K562 (cell line): ENCODE measurements around the gene ISYNA1. TPM values are rescaled to one million over a fixed set of nuclear protein-coding genes. Genes with fewer than 3 reads are reported as not detected.
A peak's percentile ranks its signal among the peaks of the same experiment; 100 is the strongest.

ENCODE experiments used
- ATAC-seq: fragments of 200-7000 bp; cut with Tn5 transposase; 3 replicates; pipeline ENCODE4 v1.9.1; 2020; ENCODE audit warnings: moderate library complexity
- BruUV-seq: library from RNA; stranded (reverse); fragments of 400-500 nt; replicated peaks from 2 replicates; lab custom pipeline; 2021; lab: Mats Ljungman, UMichigan
- CTCF ChIA-PET: fragments of 300-600 bp; formaldehyde crosslinking; extraction: SDS; loops from one replicate; lab custom pipeline; 2021; ENCODE audit warnings: low intra/inter-chr PET ratio; lab: Yijun Ruan, JAX
- POLR2A ChIA-PET: fragments of 300-600, 350-650 bp; sonication (Branson Sonifier 250); formaldehyde crosslinking; extraction: SDS; loops from one replicate; lab custom pipeline; 2021; ENCODE audit warnings: antibody characterized with exemption, inconsistent platforms; lab: Yijun Ruan, JAX
- DNase-seq, 4 experiments: peaks; one replicate each; pipeline versions ENCODE4 v3.0.0 to v3.0.0-alpha.2; 2011 to 2018; ENCODE audit warnings: low spot score in 3 of 4, mixed read lengths in 3 of 4; ENCODE audit errors: extremely low read depth in 1 of 4
- FAIRE-seq: peaks from 2 replicates; lab custom pipeline; 2011; peaks lifted over from hg19 to GRCh38; lab: Jason Lieb, UNC
- H2AFZ ChIP-seq: 2 replicates; pipeline ENCODE4 v1.6.0; 2011; ENCODE audit warnings: low read depth, low read length, control low read depth, inconsistent platforms
- H3K27ac ChIP-seq: fragments of 200-600 bp; 3 replicates; pipeline ENCODE4 v1.8.0; 2011; ENCODE audit warnings: low read depth, mild to moderate bottlenecking, control low read depth, inconsistent platforms, low read length, moderate library complexity, mixed read lengths; ENCODE audit errors: extremely low read depth
- H3K27me3 ChIP-seq, 2 experiments: fragments of 300-600 bp in 1 of 2; 2 replicates in 1 of 2; 3 replicates in 1 of 2; pipeline versions ENCODE4 v1.6.0 to v1.8.0; 2011; ENCODE audit warnings: inconsistent platforms in 2 of 2, low read length in 2 of 2, mild to moderate bottlenecking in 1 of 2, mixed read lengths in 1 of 2, moderate library complexity in 1 of 2; ENCODE audit not compliant: control insufficient read depth in 2 of 2, insufficient read depth in 2 of 2
- H3K36me3 ChIP-seq: fragments of 300-600 bp; 3 replicates; pipeline ENCODE4 v1.8.0; 2011; ENCODE audit warnings: mild to moderate bottlenecking, low read length, inconsistent platforms; ENCODE audit not compliant: control insufficient read depth, insufficient read depth
- H3K4me1 ChIP-seq, 2 experiments: fragments of 200-600 bp in 1 of 2; replicated peaks in 1 of 2; 2 replicates in 1 of 2; 3 replicates in 1 of 2; pipeline versions ENCODE4 v1.5.1 to v1.8.0; 2011; ENCODE audit warnings: inconsistent platforms in 2 of 2, low read length in 2 of 2, mild to moderate bottlenecking in 1 of 2, mixed read lengths in 1 of 2, moderate library complexity in 1 of 2; ENCODE audit not compliant: control insufficient read depth in 2 of 2, insufficient read depth in 2 of 2
- H3K4me2 ChIP-seq: 2 replicates; pipeline ENCODE4 v1.6.1; 2011; ENCODE audit warnings: low read length, control low read depth, inconsistent platforms, mixed read lengths; ENCODE audit not compliant: insufficient read depth
- H3K4me3 ChIP-seq: fragments of 200-600 bp; sonication (generic), shearing (Covaris generic); 2 replicates; pipeline ENCODE4 v1.5.1; 2016; ENCODE audit warnings: control low read depth, inconsistent platforms
- H3K79me2 ChIP-seq: fragments of 200-600 bp; 3 replicates; pipeline ENCODE4 v1.8.0; 2011; ENCODE audit warnings: low read length, inconsistent platforms; ENCODE audit not compliant: control insufficient read depth, insufficient read depth
- H3K9ac ChIP-seq, 2 experiments: 2 replicates each; pipeline versions ENCODE4 v1.6.0 to v1.6.1; 2011; ENCODE audit warnings: low read depth in 2 of 2, low read length in 2 of 2, control low read depth in 1 of 2, inconsistent platforms in 1 of 2, mild to moderate bottlenecking in 1 of 2, mixed read lengths in 1 of 2; ENCODE audit not compliant: insufficient read depth in 1 of 2
- H3K9me1 ChIP-seq: one replicate; pipeline ENCODE4 v1.6.0; 2011; ENCODE audit warnings: inconsistent platforms, mild to moderate bottlenecking, low read length, moderate library complexity; ENCODE audit not compliant: control insufficient read depth, insufficient read depth
- H3K9me3 ChIP-seq: replicated peaks from 2 replicates; pipeline ENCODE4 v1.5.1; 2011; ENCODE audit warnings: low read depth, low read length, inconsistent platforms; ENCODE audit not compliant: control insufficient read depth, insufficient read depth
- H4K20me1 ChIP-seq: replicated peaks from 2 replicates; pipeline ENCODE4 v1.6.1; 2011; ENCODE audit warnings: low read length, inconsistent platforms, mixed read lengths; ENCODE audit not compliant: control insufficient read depth, insufficient read depth
- CHD1 ChIP-seq: fragments of 200-600 bp; sonication (generic); IDR thresholded peaks from one replicate; pipeline ENCODE4 v1.6.1; 2012; ENCODE audit warnings: mild to moderate bottlenecking, moderate library complexity, low read length, inconsistent platforms
- CSDE1 ChIP-seq, 2 experiments: fragments of 450-650 bp; IDR thresholded peaks; 2 replicates each; pipeline ENCODE4 v1.6.1; 2016; ENCODE audit warnings: mild to moderate bottlenecking in 1 of 2
- CXXC5 ChIP-seq: fragments of 250-450 bp; sonication (Bioruptor Pico); IDR thresholded peaks from 2 replicates; pipeline ENCODE4 v1.8.0; 2022; ENCODE audit warnings: inconsistent platforms, mild to moderate bottlenecking, moderate library complexity
- FIP1L1 ChIP-seq: fragments of 200-400 bp; formaldehyde crosslinking; IDR thresholded peaks from 2 replicates; pipeline ENCODE4 v1.6.1; 2018; ENCODE audit warnings: mild to moderate bottlenecking, low read depth, low read length; ENCODE audit not compliant: poor library complexity, severe bottlenecking
- GTF3C2 ChIP-seq: IDR thresholded peaks from 3 replicates; pipeline ENCODE4 v1.6.1; 2011; ENCODE audit warnings: borderline replicate concordance, mild to moderate bottlenecking, moderate library complexity; ENCODE audit not compliant: insufficient read length; ENCODE audit errors: extremely low read depth
- NFIC ChIP-seq: fragments of 450-650 bp; IDR thresholded peaks from 2 replicates; pipeline ENCODE4 v1.6.1; 2017; ENCODE audit warnings: mild to moderate bottlenecking, inconsistent platforms
- PKNOX1 ChIP-seq: fragments of 450-650 bp; IDR thresholded peaks from 2 replicates; pipeline ENCODE4 v1.6.1; 2016
- RBM17 ChIP-seq: fragments of 200-400 bp; formaldehyde crosslinking; IDR thresholded peaks from 2 replicates; pipeline ENCODE4 v1.6.1; 2017; ENCODE audit warnings: low read depth, mild to moderate bottlenecking, low read length, borderline replicate concordance
- RFX1 ChIP-seq: fragments of 450-650 bp; IDR thresholded peaks from 2 replicates; pipeline ENCODE4 v1.6.1; 2016; ENCODE audit warnings: mild to moderate bottlenecking, moderate library complexity
- SMARCA4 ChIP-seq: fragments of 450-650 bp; IDR thresholded peaks from 2 replicates; pipeline ENCODE4 v1.6.1; 2016
- SPI1 ChIP-seq: IDR thresholded peaks from 2 replicates; pipeline ENCODE4 v1.6.1; 2011; ENCODE audit warnings: low read depth, low read length, control low read depth, borderline replicate concordance
- SRSF1 ChIP-seq: fragments of 200-400 bp; formaldehyde crosslinking; IDR thresholded peaks from 2 replicates; pipeline ENCODE4 v1.6.1; 2017; ENCODE audit warnings: mild to moderate bottlenecking, low read depth, low read length, moderate library complexity
- SRSF9 ChIP-seq: fragments of 200-400 bp; formaldehyde crosslinking; IDR thresholded peaks from 2 replicates; pipeline ENCODE4 v1.6.1; 2017; ENCODE audit warnings: low read depth, low read length, borderline replicate concordance
- TARDBP ChIP-seq: fragments of 450-650 bp; IDR thresholded peaks from 2 replicates; pipeline ENCODE4 v1.6.1; 2016
- TFAM ChIP-seq: fragments of 250-450 bp; sonication (Bioruptor Pico); conservative IDR thresholded peaks from 2 replicates; pipeline ENCODE4 v1.5.0; 2021; ENCODE audit warnings: mild to moderate bottlenecking, moderate library complexity
- ZBTB7A ChIP-seq: IDR thresholded peaks from 2 replicates; pipeline ENCODE4 v1.6.1; 2011; ENCODE audit warnings: low read depth, mild to moderate bottlenecking, low read length, moderate library complexity, borderline replicate concordance; ENCODE audit not compliant: control insufficient read depth
- ZKSCAN8 ChIP-seq: fragments of 200-800 bp; sonication (Bioruptor generic); IDR thresholded peaks from 2 replicates; pipeline ENCODE4 v1.6.1; 2016; ENCODE audit warnings: missing genetic modification characterization, missing compliant biosample characterization
- ZNF347 ChIP-seq: fragments of 450-650 bp; formaldehyde crosslinking; IDR thresholded peaks from 2 replicates; pipeline ENCODE4 v1.4.0; 2020; ENCODE audit warnings: low read depth, mild to moderate bottlenecking, moderate library complexity
- WGBS: fragments of 100-300 bp; shearing (Covaris generic); methylation state at CpG from one replicate; pipeline ENCODE4 v1.1.6; 2016; ENCODE audit warnings: low coverage, mixed read lengths; ENCODE audit not compliant: insufficient coverage; ENCODE audit errors: missing lambda C conversion rate; 5-methylcytosine and 5-hydroxymethylcytosine counted together
- in situ Hi-C: fragments of 300-500 bp; cut with MboI; formaldehyde crosslinking; loops from 4 replicates; pipeline ENCODE4 v1.15.0; 2018; ENCODE audit warnings: inconsistent platforms, mixed read lengths
- intact Hi-C: fragments of 100-400 bp; cut with micrococcal nuclease; formaldehyde crosslinking; loops from 2 replicates; pipeline ENCODE4 v1.14.2; 2022
- polyA plus RNA-seq, 8 experiments: library from polyadenylated mRNA; depleted of rRNA in 4 of 8; stranded (reverse) in 5 of 8; unstranded in 3 of 8; fragments of >200 nt; fragmentation: Nextera tagmentation in 2 of 8; fragmentation: Illumina TruSeq in 1 of 8; extraction: Ambion mirVana in 2 of 8; extraction: Trizol in 1 of 8; gene quantifications; 2 replicates each; pipeline versions ENCODE4 v1.2.1 to v1.2.3, GENCODE V29; 2011 to 2014; ENCODE audit warnings: inconsistent platforms in 1 of 8, missing spikeins in 1 of 8
- total RNA-seq, 7 experiments: library from RNA; depleted of rRNA in 6 of 7; stranded (reverse); fragments of >200 nt in 6 of 7; fragmentation: Illumina TruSeq in 2 of 7; extraction: Trizol in 2 of 7; gene quantifications; 2 replicates each; pipeline versions ENCODE4 v1.2.1 to v1.2.3, GENCODE V29; 2011 to 2021; ENCODE audit warnings: low replicate concordance in 1 of 7

The ISYNA1 gene
- total and polyA plus RNA-seq, 9 of the 15 experiments (the other 6 are each of a cell fraction or from before 2014, with no cell fraction given) = 21.8 to 460 (median 93.2) TPM

- DNase-seq = peak; percentile 53 to 78 (median 74)
- BruUV-seq = no TSS peak
- intact Hi-C loops = no loop called here
- CTCF ChIA-PET = no interaction called here
- H3K36me3 ChIP-seq = no peaks in the 10 kb centered on the region
- ATAC-seq = peak; percentile 67
- peak within 1 kb of the TSS in 1 of 2 experiments; percentile 82; a peak in 2 of 4 replicates for H3K9ac ChIP-seq
- FAIRE-seq = no peak
- peak within 1 kb of the TSS; percentile 74 for H3K4me2 ChIP-seq
- H3K4me1 ChIP-seq = peaks cover 12 to 28% of the 10 kb centered on the region in 2 experiments
- no peaks in the 10 kb centered on the region for H3K9me1 ChIP-seq
- WGBS = 5% methylated on average over 33 of the region's 33 CpGs
- POLR2A ChIA-PET = interaction anchor here (1.1 to 2.5 kb wide), 3 partner anchors 9 to 17 kb away, joined by 4 to 28 read pairs (median 6); partner anchors contain the start of gene GDF15
- peak within 1 kb of the TSS; percentile 78 for H2AFZ ChIP-seq
- no peaks in the 10 kb centered on the region for H3K9me3 ChIP-seq
- no peak within 1 kb of the TSS for H3K27ac ChIP-seq
- H3K4me3 ChIP-seq = peak within 1 kb of the TSS; percentile 27
- no peaks in the 10 kb centered on the region for H3K27me3 ChIP-seq
- in situ Hi-C loops = no loop called here
- no peaks in the 10 kb centered on the region for H3K79me2 ChIP-seq
- no peaks in the 10 kb centered on the region for H4K20me1 ChIP-seq
- TF ChIP-seq SRSF1 (no peak), FIP1L1 (no peak), GTF3C2 (peak; percentile 31), ZKSCAN8 (CRISPR knock-in tag) (no peak), RFX1 (peak; percentile 95), SMARCA4 (0 out of 2 replicates have a peak, but pooled peaks have one; percentile 18), CHD1 (peak; percentile 67), ZNF347 (CRISPR knock-in tag) (no peak), RBM17 (no peak), PKNOX1 (no peak), TFAM (no peak), ZBTB7A (peak; percentile 44; the same call in 1 of the 2 replicates), CSDE1 (IDR thresholded peaks at IDR 0.05) (peak in 1 of 2 experiments; percentile 57; a peak in 1 of 4 replicates), NFIC (peak; percentile 55; the same call in 1 of the 2 replicates), CXXC5 (CRISPR knock-in tag) (0 out of 2 replicates have a peak, but pooled peaks have one; percentile 38), SPI1 (peak; percentile 79; the same call in 1 of the 2 replicates), TARDBP (0 out of 2 replicates have a peak, but pooled peaks have one; percentile 41), SRSF9 (no peak)
These were observed 40.4 kb downstream of the ISYNA1 start, which contains the start of gene LRRC25 for GRCh38 chr19:18397242-18398202. TSS of gene LRRC25 (minus strand) at chr19:18397622. CDS start at chr19:18396963, 659 bp downstream.
